NCI-H2227 (cell line): ENCODE data around the gene ALPL.

Experiments used
- DNase-seq: peaks from one replicate; lab custom pipeline; 2025; ENCODE audit not compliant: unreplicated experiment; lab: John Stamatoyannopoulos, UW

ALPL gene

DNA sequence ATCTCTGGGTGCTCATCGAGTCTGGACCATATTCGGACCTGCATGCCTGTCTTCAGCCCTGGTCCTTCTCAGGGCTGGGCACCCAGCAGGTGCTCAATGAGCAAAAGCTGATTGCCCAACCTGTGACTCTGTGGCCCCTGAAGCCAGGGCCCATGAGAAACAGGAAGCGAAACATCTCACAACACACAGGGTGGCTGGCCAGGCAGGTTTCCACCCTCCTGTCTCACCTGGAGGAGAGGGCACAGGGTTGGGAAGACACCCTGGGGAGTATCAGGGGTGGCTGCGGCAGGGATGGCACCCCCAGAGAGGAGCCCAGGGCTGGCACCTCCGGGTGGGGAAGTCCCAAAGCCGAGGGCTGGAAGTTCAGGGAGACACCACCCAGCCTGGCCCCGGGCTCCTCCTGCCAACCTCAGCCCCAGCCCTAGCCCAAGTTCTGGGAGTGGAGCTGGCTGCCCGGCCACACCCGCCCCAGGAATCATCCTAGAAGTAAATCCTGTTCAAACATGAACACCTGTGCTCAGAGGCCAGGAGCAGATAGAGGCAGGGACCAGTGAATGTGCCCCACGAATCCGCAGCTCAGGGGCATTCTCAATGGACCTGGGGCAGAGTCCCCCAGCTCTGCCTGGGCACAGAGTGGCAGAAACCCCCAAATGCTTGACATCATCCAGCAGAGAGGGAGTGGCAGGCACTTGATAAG, 105.3 kb downstream of the ALPL start:
- no peak for DNase-seq

DNA sequence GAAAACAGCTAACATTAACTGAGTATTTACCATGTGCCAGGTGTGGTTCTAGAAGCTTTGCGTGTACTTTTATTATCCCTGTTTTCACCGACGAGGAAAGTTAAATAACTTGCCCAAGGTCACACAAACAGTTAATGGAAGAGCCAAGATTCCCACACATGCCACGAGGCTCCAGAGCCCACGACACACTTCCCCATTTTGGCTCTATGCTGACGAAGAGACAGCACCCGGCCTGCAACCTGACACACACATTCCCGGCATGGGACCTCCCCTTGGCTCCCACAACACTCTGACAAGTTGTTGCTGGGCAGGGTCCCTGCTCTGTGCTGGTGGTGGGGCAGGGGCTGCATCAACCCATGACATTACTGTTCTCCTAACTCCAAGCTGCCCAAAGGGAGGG, 107.1 kb downstream of the ALPL start:
- DNase-seq: no peak

DNA sequence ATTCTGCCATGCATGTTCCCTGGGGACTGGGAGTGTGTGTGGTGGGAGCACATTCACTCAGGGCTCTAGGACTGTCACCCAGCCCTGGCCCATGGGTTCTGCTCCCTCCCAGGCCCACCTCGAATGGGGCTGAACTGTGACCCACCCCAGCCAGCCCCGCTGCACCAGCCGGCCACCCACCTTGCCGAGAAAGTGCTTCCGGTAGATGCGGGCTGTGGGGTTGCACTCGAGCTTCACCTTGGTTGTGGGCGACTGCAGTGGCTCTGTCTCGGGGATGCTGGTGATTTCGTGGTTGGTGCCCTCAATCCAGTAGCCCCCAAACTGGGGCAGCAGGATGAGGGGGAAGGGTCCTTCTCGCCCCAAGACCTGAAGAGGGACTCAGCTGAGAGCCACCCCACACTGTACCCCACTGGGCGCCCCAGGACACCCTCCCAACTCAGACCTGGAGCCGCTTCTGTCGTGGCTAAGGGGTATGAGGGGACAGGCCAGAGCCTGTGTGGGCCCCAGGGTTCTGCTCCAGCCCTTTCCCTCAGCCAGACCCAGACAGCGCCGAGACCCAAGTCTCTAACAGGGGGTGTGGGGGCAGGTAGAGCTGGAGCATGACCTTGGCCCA, 108.0 kb downstream of the ALPL start:
- DNase-seq: no peak

DNA sequence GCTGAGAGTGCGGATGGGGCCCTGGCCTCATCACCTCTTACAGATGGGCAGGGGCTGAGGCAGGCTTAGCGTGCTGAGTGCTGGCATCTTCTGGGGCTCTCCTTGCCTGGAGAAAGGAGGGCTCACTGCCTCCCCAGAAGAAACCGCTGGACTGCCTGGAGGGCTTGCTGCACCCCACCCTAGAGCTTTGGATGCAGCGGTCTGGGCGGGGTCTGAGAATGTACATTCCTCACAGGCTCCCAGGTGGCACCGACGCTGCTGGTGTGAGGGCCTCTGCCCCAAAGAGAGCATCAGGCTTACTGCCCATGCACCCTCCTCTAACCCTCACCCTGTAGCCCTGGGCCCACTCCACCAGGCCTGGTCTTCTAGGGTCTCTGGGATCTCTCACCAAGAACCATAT, 108.8 kb downstream of the ALPL start:
- no peak for DNase-seq

DNA sequence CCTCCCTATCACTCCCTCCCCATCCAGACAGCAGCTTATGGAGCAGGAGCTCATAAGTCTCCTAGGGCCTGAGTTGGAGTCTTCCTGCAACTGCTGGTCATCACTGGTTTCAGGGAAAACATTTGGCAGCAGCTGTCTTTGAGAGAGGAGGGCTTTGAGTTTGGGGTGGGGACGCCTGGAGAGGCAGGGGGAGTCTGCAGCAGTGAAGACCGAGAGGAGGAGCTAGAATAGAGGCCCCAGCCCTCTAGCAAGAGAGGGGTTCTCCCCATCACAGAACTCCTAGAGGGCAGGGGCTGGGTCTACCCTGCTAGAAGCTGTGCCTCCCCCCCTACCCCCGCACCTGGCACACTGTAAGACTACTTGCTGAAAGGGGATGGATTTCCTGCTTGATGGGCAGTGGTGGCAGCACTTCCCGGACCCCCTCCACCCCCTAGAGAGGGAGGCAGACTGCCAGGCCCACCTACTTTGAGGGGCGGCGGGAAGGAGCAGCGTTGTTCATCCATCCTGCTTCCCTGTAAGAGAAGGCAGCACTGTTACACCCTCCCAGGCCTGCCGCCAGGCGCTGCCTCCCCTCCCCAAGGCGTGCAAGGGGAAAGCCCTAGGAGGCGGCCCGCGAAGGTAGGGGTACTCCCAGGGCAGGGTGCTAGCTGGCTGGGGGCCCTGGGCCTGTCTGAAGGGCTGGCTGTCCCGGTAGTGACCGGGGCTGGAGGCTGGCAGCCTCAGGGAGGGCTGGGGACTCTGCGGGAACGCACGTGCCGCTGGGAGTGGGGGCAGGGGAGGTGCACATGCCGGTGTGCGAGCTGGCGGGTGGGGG, 109.5 kb downstream of the ALPL start:
- DNase-seq: peak; percentile 44

DNA sequence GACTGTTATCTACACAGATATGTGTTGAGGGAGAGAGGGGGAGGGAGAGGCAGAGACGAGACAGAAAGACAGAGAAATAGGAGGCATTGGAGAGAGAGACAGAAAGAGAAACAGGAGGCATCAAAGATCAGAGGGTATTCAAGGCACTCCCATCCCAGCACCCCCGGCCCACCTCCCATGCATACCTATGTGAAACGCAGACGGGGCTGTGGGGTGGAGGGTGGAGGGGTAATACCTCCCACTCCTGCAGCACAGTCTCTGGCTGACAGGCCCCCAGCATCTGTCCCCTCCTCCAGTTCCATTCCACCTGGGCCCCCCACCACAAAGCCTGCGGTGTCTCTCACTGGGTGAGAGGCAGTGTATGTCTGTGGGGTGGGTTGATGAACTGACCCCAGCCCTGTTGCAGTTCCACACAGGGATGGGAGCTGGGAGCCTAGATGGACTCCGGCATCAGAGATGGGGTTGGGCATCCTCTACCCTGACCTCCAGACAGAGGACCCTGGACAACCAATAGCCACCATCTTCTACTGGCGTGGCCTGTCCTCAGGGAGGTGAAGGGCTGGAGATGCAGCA, 110.2 kb downstream of the ALPL start:
- DNase-seq: no peak

DNA sequence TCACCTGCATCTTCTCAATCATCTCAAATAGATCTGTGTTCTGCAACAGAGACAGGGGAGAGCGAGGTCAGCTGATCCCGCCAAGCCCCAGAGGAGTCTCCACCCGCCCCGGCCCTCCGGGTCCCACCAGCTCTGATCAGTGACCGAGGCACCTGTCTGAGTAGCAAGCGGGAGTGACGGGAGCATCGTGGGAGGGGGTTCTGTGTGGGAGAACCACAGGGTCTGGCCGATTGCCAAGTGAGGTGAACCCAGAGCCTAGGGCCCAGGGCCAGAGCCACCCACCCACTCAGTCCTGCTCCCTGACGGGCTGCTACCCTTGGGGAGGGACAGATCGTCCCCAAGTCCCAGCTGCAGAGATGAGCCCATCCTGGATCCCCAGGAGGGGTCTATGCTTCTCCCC, 110.8 kb downstream of the ALPL start:
- DNase-seq: no peak

DNA sequence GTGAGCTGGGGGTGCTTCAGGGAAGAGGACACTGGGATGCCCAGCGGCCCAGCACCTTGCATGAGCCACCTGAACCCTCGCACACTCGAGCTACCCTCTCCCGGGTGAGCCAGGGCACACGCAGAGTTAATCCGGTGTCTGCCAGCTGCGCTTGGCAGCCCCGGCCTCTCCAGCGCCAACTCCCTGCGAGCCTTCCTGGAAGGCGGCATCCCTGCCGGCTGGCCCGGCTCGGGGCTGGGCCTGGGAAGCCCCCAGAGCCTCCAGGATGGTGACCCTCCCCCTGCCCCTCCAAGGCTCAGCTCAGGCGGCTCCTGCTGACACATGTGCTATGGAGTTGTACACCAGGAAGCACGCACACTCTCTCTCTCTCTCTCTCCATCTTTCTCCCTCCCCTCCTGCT, 111.3 kb downstream of the ALPL start:
- peak; percentile 50 for DNase-seq

DNA sequence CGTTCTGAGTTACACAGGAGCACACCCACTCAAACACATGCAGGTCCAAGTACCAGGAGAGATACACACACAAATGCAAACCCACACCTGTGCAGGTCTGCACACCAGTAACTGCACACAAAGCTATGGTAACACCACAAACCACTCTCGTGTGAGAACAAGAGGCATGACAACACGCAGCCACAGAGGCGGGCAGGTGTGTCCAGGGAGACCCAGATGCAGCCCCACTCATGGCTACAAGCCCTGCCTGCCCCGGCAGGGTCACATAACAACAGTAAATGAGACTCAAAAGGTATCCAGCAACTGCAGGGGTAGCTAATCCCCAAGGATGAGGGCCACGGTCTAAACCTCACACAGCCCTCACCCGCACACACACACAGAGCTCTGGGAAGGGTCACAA, 111.8 kb downstream of the ALPL start:
- DNase-seq: no peak

DNA sequence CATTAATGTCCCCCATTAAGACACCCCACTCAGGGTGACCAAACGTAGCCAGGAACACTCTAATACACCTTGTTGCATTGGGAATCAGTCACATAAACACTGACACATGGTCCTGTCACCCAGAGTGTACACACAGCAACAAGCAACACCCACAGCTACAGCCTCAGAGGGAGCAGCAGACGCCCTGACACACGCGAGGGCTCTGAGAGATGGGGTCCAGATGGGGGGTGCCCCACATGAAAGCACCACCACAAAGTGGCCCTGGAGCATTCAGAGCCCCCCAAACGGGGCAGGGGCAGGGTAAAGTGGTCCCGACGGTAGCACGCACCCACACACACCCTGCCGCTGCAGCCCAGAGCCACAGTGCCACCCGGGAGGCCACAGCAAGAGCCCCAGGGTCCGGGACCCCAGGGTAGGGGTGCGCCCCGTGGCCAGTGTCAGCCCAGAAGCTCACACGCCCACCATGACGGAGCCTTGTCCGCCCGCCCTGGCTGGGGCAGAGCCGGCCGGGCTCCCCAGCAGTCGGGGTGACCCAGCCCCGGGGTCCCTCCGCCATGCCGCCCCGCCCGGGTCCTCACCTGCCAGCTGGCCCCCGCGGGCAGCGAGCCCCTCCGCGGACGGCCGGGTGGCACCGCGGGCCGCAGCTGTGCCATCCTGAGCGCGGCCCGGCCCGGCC, 112.7 kb downstream of the ALPL start:
- no peak for DNase-seq

DNA sequence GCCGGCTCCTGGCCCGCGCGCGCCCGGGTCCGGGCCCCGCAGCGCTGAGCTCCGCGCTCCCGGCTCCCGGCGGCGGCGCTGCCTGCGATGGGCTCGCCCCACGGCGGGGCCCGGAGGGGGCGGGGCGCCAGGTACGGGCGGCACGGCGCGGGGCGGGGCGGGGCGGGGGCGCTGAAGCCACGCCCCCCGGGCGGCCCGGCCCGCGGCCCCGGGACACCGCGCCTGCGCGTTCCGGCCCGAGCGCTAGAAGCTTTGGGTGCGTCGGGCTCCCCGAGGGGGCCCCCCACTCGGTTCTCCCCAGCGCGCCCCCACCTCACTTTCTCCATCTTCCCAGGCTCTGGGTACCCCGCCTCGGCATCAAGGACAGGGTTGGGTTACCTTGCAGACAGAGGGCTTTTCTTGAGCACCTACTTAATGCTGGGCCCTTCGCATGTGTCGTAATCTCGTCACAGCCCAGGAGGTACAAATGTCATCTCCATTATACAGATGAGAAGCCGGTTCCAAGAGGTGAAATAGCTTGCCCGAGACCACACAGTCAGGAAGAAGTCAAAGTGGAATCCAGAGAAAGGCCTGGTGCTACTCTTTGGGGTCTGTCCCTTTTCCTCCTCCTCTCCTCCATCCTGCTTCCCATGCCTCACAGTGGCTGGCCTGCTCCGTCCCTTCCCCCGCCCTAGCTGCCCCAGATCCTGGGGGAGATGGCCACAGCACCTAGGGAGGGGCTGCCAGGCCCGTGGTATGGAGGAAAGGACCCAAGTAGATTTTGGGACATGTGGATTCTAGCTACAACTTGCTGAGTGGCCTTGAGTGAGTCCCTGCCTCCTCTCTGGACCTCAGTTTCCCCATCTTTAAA, 113.5 kb downstream of the ALPL start:
- DNase-seq: no peak

DNA sequence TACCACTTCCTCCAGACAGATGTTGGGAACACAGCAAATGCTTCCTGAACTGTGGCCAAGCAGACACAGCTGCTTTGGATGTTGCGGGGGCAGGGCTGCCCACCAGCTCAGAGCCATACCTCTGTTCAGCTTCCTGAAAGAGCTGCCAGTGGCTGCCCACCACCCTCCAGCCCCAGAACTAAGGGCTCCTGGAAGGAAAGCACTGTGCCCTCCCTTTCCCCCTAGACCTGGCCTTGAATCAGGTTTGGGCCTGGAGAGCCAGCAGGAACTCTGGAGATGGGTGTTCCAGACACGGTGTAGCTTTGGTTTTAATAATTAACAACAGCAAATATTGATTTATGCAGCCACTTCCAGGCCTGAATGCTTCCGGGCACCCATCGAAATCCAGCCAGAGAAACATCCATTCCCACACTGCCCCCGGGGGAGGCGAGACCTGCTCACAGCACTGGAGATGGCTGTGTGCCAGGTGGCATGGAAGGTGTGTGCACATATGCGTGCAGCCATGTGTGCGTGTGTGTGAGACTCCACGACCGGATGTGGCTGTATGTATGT, 114.3 kb downstream of the ALPL start:
- peak; percentile 43 for DNase-seq

DNA sequence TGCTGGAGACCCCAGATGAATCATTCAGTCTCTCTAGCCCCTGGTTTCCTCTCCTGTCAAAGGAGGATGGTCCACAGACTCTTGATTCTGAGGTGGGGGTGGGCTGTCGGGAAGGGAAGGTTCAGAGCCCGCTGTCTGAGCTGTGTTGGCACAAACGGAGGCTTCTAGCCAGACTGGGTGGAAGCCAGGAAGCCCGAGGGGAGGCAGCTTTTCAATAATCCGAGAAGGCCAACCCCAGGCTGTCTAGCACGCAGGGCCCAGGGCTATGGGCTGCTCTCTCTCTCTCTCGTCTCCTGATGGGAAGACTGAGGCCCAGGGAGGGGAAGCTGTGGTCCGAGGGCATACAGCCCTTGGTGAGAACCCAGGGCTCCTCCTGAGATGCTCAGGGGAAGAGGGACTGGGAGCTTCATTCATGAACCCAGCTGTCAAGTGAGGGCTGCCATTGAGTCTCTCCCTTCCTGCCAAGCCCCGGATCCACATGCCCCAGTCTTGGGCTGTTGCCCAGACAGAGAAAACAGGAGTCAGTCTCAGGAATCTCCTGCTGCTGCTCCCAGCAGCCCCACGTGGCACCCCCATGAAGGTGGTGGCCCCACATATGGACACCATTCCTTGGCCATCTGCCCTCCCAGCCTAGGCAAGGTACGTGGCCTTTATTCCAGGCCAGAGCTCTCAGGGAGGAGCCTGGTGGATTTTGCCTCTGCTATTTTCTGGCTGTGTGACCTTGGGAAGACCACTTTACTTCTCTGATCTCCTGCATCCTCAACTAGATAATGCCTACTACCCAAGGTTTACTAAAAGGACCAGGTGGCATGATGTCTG, 115.6 kb downstream of the ALPL start:
- no peak for DNase-seq

DNA sequence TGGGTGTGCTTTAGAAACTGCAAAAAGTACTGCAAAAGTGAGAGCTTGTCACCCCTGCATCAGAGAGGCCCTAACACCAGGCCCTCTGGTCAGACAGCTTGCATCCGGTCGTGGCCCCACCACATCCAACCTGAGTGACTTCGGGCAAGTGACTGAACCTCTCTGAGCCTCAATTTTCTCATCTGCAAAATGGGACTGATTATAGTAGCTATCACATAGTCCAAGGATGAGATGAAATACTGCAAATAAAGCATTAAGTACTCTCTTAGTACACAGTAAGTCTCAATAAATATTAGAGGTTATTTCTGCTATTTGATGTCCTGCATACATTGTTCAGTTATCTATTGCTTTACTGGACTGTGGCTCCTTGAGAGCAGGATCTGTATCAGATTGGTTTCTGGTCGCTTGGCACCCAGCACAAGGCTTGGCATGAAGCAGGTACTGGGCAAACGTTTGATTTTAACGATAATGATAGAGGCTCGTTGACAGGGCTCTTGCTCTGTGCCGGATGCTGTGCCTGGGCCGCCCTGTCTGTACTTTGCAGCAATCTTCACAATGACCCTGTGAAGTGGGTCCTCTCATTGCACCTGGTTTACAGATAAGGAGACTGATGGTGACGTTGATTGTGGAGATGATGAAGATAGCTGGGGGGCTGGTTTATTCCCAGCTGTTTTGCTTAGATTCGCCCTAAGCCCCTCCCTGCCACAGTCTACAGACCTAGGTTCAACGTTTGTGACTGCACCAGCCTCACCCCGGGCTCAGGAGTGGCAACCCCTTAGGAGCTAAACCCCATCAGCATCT, 116.4 kb downstream of the ALPL start:
- no peak for DNase-seq

DNA sequence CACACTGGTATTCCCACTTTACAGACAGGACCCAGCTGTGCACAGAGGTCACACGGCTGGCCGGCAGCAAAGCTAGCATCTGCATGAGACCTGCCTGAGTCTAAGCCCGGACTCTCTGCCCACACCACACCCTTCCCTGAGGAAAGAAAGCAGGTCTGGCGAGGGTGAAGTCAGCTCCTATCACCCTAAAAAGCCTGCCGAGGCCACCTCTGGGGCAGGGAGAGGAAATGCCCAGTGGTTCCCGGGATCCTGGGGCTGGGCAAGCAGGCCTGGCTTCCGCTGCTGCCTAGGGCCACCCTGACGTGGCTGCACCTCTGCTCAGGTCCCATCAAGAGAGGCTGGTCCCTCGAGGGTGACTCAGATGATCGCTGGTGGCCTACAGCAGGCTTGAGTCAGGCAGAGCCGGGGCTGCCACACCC, 117.7 kb downstream of the ALPL start:
- DNase-seq: no peak
